ENCODE results near the gene JAK3.

JAK3 gene

GRCh38 chr19:17837972-17838371 is 9.8 kb downstream of the JAK3 start:
- no peak for DNase-seq

GRCh38 chr19:17836530-17836929 is 11.3 kb downstream of the JAK3 start:
- DNase-seq: no peak

- DNase-seq: no peak
These were observed 12.4 kb downstream of the JAK3 start for GRCh38 chr19:17835182-17836006.

GRCh38 chr19:17834350-17835181 is 13.2 kb downstream of the JAK3 start:
- no peak for DNase-seq

GRCh38 chr19:17832443-17833208 is 15.2 kb downstream of the JAK3 start:
- no peak for DNase-seq

- DNase-seq: no peak
These were observed 16.3 kb downstream of the JAK3 start for GRCh38 chr19:17831419-17831888.

GRCh38 chr19:17830567-17831418 is 17.0 kb downstream of the JAK3 start:
- peak; percentile 74 for DNase-seq

GRCh38 chr19:17829855-17830566 is 17.8 kb downstream of the JAK3 start:
- DNase-seq: no peak

- DNase-seq: no peak
These were observed 21.2 kb downstream of the JAK3 start for GRCh38 chr19:17826508-17827056.

- no peak for DNase-seq
These were observed 23.4 kb downstream of the JAK3 start for GRCh38 chr19:17824339-17824738.

- no peak for DNase-seq
These were observed 26.6 kb downstream of the JAK3 start, which contains the start of gene INSL3 for GRCh38 chr19:17821190-17821589. Gene INSL3, minus strand, starts transcription at chr19:17821519. Its CDS starts 13 bp downstream, at chr19:17821506.

- DNase-seq: no peak
These were observed 30.0 kb downstream of the JAK3 start for GRCh38 chr19:17817668-17818363.

- DNase-seq: no peak
These were observed 35.7 kb downstream of the JAK3 start for GRCh38 chr19:17812099-17812498.

GRCh38 chr19:17811681-17812080 is 36.1 kb downstream of the JAK3 start:
- no peak for DNase-seq

- no peak for DNase-seq
These were observed 36.7 kb downstream of the JAK3 start for GRCh38 chr19:17811103-17811502.

- no peak for DNase-seq
These were observed 40.0 kb downstream of the JAK3 start for GRCh38 chr19:17807731-17808316.

- no peak for DNase-seq
These were observed 40.8 kb downstream of the JAK3 start for GRCh38 chr19:17806945-17807344.

GRCh38 chr19:17805427-17805826 is 42.4 kb downstream of the JAK3 start:
- no peak for DNase-seq

GRCh38 chr19:17803264-17803896 is 44.4 kb downstream of the JAK3 start:
- peak; percentile 66 for DNase-seq
